H1 (cell line): ENCODE measurements around the gene MAN1C1. TPM values are rescaled to one million over a fixed set of nuclear protein-coding genes. Genes with fewer than 3 reads are reported as not detected.

Source experiments
- EP300 ChIP-seq, 2 experiments: IDR thresholded peaks; 1 replicate in 1 of 2; 2 replicates in 1 of 2; pipeline ENCODE4 v1.6.1; 2011 to 2012; ENCODE audit warnings: low read depth in 2 of 2, low read length in 2 of 2, mild to moderate bottlenecking in 2 of 2, borderline replicate concordance in 1 of 2, inconsistent platforms in 1 of 2, moderate library complexity in 1 of 2
- MAFK ChIP-seq: IDR thresholded peaks from 2 replicates; pipeline ENCODE4 v1.6.1; 2012; ENCODE audit warnings: low read depth, mild to moderate bottlenecking, improper control_type of control experiment, low read length
- MAX ChIP-seq: IDR thresholded peaks from 2 replicates; pipeline ENCODE4 v1.6.1; 2012; ENCODE audit warnings: inconsistent platforms
- POLR2A ChIP-seq, 2 experiments: IDR thresholded peaks; 1 replicate in 1 of 2; 2 replicates in 1 of 2; pipeline ENCODE4 v1.6.1; 2011; ENCODE audit warnings: low read depth in 2 of 2, low read length in 2 of 2, mild to moderate bottlenecking in 2 of 2; ENCODE audit errors: control extremely low read depth in 1 of 2
- TAF7 ChIP-seq: optimal IDR thresholded peaks from 2 replicates; pipeline ENCODE3; 2011; ENCODE audit warnings: low read depth, mild to moderate bottlenecking, inconsistent platforms, low read length, moderate library complexity, borderline replicate concordance
- YY1 ChIP-seq: IDR thresholded peaks from 2 replicates; pipeline ENCODE4 v1.6.1; 2011; ENCODE audit warnings: low read depth, mild to moderate bottlenecking, low read length
- polyA plus RNA-seq, 7 experiments: library from polyadenylated mRNA; depleted of rRNA in 3 of 7; stranded (reverse) in 5 of 7; unstranded in 2 of 7; fragments of >200 nt in 5 of 7; fragments of 200-250 nt in 2 of 7; gene quantifications; 1 replicate in 5 of 7; 2 replicates in 1 of 7; 4 replicates in 1 of 7; pipeline versions ENCODE4 v1.2.1 to v1.2.3, GENCODE V29; 2011 to 2013; ENCODE audit warnings: missing spikeins in 2 of 7, mixed read lengths in 2 of 7
- total RNA-seq: library from RNA; stranded (reverse); fragmentation: NEBNext Ultra II Directional; extraction: Animal tissue kit (Norgen Biotek cat#: 25700); gene quantifications from 2 replicates; pipeline ENCODE4 v1.2.1, GENCODE V29; 2021
- TF ChIP-seq, protein P1 (sequence below): fragments of 300-600 bp; sonication (generic); IDR thresholded peaks from 2 replicates; pipeline ENCODE4 v1.7.1; 2012; ENCODE audit warnings: low read length, moderate library complexity, mild to moderate bottlenecking, inconsistent platforms; ENCODE audit not compliant: insufficient replicate concordance
- TF ChIP-seq, protein P2 (sequence below): IDR thresholded peaks from 2 replicates; pipeline ENCODE4 v1.6.1; 2012; ENCODE audit warnings: low read length, inconsistent platforms
- TF ChIP-seq, protein P3 (sequence below): IDR thresholded peaks from 2 replicates; pipeline ENCODE4 v1.6.1; 2012; ENCODE audit warnings: inconsistent platforms

MAN1C1 gene
- total and polyA plus RNA-seq, 2 of the 8 experiments (the other 6 are each of a cell fraction or from before 2014, with no cell fraction given): 7.8 to 15.2 TPM

GRCh38 chr1:25580927-25581326 is 35.7 kb upstream of the MAN1C1 start (continued):
- TF ChIP-seq, protein P1, sequence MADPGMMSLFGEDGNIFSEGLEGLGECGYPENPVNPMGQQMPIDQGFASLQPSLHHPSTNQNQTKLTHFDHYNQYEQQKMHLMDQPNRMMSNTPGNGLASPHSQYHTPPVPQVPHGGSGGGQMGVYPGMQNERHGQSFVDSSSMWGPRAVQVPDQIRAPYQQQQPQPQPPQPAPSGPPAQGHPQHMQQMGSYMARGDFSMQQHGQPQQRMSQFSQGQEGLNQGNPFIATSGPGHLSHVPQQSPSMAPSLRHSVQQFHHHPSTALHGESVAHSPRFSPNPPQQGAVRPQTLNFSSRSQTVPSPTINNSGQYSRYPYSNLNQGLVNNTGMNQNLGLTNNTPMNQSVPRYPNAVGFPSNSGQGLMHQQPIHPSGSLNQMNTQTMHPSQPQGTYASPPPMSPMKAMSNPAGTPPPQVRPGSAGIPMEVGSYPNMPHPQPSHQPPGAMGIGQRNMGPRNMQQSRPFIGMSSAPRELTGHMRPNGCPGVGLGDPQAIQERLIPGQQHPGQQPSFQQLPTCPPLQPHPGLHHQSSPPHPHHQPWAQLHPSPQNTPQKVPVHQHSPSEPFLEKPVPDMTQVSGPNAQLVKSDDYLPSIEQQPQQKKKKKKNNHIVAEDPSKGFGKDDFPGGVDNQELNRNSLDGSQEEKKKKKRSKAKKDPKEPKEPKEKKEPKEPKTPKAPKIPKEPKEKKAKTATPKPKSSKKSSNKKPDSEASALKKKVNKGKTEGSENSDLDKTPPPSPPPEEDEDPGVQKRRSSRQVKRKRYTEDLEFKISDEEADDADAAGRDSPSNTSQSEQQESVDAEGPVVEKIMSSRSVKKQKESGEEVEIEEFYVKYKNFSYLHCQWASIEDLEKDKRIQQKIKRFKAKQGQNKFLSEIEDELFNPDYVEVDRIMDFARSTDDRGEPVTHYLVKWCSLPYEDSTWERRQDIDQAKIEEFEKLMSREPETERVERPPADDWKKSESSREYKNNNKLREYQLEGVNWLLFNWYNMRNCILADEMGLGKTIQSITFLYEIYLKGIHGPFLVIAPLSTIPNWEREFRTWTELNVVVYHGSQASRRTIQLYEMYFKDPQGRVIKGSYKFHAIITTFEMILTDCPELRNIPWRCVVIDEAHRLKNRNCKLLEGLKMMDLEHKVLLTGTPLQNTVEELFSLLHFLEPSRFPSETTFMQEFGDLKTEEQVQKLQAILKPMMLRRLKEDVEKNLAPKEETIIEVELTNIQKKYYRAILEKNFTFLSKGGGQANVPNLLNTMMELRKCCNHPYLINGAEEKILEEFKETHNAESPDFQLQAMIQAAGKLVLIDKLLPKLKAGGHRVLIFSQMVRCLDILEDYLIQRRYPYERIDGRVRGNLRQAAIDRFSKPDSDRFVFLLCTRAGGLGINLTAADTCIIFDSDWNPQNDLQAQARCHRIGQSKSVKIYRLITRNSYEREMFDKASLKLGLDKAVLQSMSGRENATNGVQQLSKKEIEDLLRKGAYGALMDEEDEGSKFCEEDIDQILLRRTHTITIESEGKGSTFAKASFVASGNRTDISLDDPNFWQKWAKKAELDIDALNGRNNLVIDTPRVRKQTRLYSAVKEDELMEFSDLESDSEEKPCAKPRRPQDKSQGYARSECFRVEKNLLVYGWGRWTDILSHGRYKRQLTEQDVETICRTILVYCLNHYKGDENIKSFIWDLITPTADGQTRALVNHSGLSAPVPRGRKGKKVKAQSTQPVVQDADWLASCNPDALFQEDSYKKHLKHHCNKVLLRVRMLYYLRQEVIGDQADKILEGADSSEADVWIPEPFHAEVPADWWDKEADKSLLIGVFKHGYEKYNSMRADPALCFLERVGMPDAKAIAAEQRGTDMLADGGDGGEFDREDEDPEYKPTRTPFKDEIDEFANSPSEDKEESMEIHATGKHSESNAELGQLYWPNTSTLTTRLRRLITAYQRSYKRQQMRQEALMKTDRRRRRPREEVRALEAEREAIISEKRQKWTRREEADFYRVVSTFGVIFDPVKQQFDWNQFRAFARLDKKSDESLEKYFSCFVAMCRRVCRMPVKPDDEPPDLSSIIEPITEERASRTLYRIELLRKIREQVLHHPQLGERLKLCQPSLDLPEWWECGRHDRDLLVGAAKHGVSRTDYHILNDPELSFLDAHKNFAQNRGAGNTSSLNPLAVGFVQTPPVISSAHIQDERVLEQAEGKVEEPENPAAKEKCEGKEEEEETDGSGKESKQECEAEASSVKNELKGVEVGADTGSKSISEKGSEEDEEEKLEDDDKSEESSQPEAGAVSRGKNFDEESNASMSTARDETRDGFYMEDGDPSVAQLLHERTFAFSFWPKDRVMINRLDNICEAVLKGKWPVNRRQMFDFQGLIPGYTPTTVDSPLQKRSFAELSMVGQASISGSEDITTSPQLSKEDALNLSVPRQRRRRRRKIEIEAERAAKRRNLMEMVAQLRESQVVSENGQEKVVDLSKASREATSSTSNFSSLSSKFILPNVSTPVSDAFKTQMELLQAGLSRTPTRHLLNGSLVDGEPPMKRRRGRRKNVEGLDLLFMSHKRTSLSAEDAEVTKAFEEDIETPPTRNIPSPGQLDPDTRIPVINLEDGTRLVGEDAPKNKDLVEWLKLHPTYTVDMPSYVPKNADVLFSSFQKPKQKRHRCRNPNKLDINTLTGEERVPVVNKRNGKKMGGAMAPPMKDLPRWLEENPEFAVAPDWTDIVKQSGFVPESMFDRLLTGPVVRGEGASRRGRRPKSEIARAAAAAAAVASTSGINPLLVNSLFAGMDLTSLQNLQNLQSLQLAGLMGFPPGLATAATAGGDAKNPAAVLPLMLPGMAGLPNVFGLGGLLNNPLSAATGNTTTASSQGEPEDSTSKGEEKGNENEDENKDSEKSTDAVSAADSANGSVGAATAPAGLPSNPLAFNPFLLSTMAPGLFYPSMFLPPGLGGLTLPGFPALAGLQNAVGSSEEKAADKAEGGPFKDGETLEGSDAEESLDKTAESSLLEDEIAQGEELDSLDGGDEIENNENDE: no peak
- TF ChIP-seq, protein P2, sequence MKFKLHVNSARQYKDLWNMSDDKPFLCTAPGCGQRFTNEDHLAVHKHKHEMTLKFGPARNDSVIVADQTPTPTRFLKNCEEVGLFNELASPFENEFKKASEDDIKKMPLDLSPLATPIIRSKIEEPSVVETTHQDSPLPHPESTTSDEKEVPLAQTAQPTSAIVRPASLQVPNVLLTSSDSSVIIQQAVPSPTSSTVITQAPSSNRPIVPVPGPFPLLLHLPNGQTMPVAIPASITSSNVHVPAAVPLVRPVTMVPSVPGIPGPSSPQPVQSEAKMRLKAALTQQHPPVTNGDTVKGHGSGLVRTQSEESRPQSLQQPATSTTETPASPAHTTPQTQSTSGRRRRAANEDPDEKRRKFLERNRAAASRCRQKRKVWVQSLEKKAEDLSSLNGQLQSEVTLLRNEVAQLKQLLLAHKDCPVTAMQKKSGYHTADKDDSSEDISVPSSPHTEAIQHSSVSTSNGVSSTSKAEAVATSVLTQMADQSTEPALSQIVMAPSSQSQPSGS: no peak
- TF ChIP-seq TAF7 (no peak), YY1 (no peak), MAFK (no peak), EP300 (IDR thresholded peaks at IDR 0.05; ENCODE audit: borderline replicate concordance in 1 of 2, low read depth in 2 of 2, low read length in 2 of 2) (no peak), MAX (peak; percentile 97), POLR2A (IDR thresholded peaks at IDR 0.05; ENCODE audit: control extremely low read depth in 1 of 2, low read depth in 2 of 2, low read length in 2 of 2) (no peak)
- TF ChIP-seq, protein P3, sequence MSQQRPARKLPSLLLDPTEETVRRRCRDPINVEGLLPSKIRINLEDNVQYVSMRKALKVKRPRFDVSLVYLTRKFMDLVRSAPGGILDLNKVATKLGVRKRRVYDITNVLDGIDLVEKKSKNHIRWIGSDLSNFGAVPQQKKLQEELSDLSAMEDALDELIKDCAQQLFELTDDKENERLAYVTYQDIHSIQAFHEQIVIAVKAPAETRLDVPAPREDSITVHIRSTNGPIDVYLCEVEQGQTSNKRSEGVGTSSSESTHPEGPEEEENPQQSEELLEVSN: peak; percentile 95
